ENCODE measurements around the gene EHMT1.
A peak's percentile ranks its signal among the peaks of the same experiment; 100 is the strongest.

EHMT1 gene

DNA sequence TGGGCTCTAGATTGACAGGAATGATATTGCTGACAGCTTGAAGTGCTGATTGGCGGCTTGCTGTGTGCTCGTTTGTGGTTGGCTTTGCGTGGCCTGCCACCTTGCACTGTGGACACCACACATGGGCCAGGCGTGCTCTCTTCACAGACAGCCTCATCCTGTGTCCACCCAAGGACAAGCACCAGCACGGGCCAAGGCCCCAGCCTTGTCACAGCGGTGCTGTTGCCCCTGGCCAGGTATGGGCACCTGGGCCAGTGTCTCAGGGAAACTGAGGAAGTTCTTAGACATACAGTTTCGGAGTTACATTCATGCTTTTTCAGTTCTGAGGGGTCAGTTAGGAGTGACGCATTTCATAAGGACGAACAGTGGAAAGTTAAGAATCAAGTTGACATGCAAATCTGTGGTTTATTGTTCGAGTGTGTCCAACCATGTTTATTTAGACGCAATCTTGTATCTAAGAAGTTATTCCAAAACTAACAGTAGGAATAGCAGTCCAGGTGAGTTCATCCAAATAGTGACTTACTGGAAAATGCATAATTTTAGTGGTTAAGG lies 125.9 kb downstream of the EHMT1 start:
- DNase-seq = no peak

- DNase-seq = no peak
Measured at GRCh38 chr9:137745541-137745991, 126.8 kb downstream of the EHMT1 start.

DNA sequence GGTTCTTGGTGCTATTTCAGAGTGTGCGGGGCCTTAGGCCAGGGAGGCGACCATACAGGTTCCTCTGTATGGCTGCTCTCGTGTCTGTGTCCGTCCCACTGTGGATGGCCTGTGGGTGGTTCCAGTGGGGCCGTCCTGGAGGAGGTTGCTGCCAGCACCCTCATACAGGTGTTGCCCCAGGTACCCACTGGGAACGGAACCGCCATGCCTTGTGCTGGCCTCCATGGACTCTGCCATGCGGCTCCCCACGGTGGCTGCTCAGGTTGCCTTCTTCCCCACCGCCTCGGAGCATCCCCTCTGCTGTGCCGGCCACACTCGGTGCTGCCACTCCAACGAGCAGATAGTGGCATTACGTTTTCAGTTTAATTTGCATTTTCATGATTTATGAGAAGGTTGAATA lies 129.5 kb downstream of the EHMT1 start:
- DNase-seq = no peak

DNA sequence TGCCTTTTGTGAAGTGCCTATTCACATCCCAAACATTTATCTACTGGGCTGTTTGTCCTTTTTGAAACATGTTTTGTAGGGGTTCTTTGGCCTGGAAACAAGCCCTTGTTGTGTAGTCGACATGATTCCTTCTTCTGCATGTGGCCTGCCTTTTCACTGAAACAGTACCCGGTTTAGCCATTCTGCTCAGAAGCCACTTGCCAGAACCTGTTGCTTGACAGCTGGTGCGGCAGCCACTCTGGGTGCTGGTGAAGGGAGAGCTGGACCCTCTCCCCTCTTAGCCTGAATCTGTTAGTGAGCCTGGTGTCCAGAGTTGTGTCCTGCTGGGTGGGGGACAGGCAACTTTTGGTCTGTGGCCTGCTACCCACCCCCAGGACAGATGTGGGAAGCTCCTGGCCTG lies 129.9 kb downstream of the EHMT1 start:
- DNase-seq = no peak

GRCh38 chr9:137749511-137749910 lies 130.7 kb downstream of the EHMT1 start:
- DNase-seq = no peak

- DNase-seq = no peak
Measured at GRCh38 chr9:137750007-137750406, 131.2 kb downstream of the EHMT1 start.

DNA sequence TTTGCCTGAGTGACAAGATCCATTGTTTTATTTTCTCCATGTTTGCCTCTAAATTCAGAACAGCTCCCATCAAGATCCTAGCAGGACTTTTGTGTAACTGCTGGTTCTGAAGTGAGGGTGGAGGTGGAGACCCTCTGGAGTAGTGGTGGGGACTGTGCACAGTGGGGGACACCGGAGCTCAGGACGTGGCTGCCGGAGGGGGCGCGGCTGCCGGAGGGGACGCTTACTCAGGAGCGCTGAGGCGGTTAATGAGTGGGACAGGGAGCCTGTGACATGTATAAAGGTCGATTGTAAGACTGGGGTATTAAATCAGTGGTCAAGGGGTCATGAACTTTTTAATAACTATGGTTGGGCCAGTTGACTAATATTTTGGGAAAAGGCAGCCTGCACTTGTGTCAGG lies 131.8 kb downstream of the EHMT1 start:
- no peak for DNase-seq

DNA sequence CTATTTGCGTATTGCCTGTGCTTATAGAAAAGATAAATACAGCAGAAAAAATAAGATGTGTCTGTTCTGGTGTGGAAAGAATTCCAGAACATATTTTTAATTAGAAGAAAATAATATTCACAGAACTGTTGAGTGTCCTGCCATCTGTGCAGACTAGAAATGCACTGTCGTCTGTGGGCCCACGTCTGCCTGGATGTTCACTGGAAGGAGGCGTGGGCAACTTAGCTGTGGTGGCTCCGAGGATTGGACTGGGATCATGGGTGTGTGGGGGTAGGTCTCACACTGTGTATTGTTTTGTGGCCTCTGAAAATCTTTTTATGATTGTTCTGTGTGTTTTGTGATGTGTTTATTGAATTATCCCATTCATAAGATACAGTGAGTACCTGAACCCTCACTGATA lies 132.8 kb downstream of the EHMT1 start:
- no peak for DNase-seq

GRCh38 chr9:137752426-137752825 lies 133.6 kb downstream of the EHMT1 start:
- DNase-seq = no peak

- DNase-seq = no peak
Measured at GRCh38 chr9:137753192-137753765, 134.5 kb downstream of the EHMT1 start.

DNA sequence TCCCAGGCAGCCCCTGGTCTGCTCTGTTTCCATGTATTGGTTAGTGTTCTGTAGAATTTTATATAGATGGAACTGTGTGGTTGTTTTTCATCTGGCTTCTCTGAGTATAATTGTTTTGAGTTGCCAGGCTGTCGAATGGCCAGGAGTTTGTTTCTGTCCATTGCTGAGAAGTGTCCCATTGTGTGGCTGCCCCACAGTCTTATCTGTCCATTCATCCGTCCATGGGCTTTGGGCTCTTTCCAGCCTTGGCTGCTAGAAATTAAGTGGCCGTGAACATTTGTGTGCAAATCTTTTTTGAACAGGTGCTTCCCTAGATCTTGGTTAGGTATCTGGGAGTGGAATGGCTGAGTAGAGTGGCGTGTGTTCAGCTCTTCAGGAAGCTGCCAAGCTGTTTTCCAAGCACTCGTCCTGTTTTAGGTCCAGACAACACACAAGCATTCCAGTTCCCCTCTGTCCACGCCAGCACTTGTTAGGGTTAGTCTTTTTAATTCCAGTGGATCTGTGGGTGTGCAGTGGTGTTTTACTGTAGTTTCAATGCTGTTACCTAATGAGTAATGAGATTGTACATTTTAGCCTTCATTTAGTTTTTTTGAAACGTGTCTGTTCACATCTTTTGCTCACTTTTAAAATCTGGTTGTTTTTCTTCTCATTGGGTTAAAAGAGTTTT lies 136.6 kb downstream of the EHMT1 start:
- DNase-seq = no peak

- no peak for DNase-seq
Measured at GRCh38 chr9:137756045-137756744, 137.4 kb downstream of the EHMT1 start.

DNA sequence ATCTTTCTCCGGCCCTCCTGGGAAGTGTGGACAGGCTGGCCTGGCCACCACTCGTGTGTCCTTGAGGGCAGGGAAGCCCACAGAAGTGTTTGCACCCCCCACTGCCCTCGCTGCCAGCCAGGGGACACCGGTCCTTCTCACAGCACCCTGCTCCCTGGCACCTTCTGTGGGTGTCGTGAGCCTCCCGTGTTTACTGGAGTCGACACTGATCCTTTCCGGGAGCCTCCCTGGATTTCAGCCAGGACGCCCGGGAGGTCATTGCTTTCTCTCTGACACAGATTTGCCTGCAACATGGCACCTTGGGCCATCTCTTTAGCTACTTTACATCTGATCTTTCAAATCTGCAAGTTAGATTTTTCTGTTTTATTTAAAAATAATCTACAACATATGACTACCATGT lies 138.3 kb downstream of the EHMT1 start:
- DNase-seq = no peak

DNA sequence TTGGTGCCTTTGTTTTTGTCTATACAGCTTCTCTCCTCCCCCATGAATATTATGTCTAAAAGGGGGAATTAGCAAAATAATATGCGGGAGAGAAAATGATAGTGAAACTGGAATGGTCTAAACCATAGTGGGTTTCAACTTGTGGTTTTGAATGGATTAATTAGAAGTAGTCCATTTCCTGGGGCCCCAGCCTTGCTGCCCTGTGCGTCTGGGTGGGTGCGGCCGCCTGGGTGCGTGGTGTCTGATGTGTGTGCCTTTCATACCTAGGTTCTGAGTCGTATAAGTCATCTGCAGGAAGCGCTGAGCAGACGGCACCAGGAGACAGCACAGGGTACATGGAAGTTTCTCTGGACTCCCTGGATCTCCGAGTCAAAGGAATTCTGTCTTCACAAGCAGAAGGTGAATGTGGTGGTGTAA lies 138.8 kb downstream of the EHMT1 start:
- DNase-seq = peak; percentile 47 to 55

GRCh38 chr9:137758067-137758466 lies 139.3 kb downstream of the EHMT1 start:
- DNase-seq = no peak

- no peak for DNase-seq
Measured at GRCh38 chr9:137759117-137759516, 140.3 kb downstream of the EHMT1 start.

- DNase-seq = no peak
Measured at GRCh38 chr9:137759649-137760321, 141.0 kb downstream of the EHMT1 start.

DNA sequence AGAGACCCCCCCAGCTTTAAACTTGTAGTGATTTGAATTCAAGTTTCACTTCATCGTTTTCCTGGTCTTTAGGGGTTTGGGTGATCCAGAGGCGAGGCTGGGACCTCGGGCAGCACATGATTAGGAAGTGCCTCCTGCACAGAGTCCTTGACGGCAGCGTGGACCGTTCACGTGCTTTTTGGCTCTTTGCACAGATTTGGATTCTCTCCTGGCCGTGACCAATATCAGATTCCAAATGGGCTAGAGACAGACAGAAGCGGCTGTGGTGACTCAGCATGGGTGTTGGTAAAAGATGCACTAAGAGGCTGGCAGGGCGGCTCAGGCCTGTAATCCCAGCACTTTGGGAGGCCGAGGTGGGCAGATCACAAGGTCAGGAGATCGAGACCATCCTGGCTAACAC lies 141.6 kb downstream of the EHMT1 start:
- DNase-seq = no peak

DNA sequence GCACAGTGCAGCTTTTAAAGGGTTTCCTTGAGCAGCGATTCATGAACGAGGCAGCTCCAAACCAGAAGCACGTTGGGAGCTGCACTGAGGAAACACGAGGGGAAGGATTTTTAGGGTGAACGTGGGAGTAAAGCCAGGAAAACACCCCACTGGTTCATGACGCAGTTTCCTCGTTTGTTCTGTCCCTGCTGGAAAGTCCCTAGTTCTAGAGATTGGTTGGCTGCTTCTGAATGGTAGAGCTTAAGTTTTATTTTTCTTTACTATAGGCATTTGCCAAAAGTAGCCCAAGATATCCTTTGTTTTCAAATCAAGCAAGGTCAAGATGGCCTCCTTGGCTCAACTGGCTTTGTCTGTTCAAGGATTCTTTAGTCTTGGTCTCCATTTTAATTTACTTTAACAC lies 142.2 kb downstream of the EHMT1 start:
- DNase-seq = peak; percentile 18 to 28

GRCh38 chr9:137761793-137762192 lies 143.0 kb downstream of the EHMT1 start:
- no peak for DNase-seq

DNA sequence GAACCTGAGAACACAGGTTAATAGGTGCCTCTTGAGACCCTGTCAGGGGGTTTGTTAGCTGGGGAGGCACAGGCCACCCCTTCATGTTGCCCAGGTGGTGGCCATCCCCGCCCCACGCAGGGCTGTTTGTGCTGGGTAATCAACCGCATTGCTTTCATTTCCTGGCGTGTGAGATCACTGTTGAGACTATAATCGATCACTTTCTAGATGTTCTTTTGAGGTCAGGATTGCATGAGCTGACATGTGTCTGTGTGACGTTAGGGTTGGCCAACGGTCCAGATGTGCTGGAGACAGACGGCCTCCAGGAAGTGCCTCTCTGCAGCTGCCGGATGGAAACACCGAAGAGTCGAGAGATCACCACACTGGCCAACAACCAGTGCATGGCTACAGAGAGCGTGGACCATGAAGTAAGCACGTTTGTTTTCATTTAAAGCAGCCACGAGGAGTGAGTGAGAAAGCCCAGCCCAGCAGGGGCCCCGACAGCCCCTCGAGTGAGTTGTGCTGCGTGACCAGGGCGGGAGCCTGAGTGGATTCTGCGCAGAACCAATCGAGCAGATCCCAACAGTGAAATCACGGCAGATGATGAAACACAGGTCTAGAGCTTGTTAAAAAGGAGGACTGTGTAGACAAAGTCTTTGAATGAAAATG lies 143.7 kb downstream of the EHMT1 start:
- no peak for DNase-seq

- DNase-seq = no peak
Measured at GRCh38 chr9:137763271-137763955, 144.6 kb downstream of the EHMT1 start.
